ENCODE results near the gene RNF175.

Gene RNF175

DNA sequence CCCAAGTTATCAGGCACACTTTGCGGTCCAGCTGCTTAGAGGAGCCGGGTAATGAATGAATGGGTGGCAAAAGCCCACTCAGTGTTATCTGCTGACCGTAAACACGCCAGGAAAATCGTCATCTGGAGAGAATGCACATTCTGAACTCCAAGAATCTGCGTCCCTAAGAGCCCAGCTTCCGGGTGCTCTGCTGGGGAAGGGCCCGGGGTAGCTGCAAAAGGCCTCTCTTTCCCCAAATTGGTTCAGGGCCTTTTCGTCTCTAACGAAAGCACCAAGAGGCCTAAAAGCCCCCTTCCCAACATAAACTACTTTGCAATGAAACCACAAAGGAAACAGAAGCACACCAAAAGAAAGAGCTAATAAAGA is 30.7 kb upstream of the RNF175 start:
- Mint-ChIP-seq H3K9me3 (no peaks in the 10 kb centered on the region), H3K27ac (no peak overlapping the region), H3K4me1 (ENCODE audit: low read depth in 2 of 2) (peaks cover 7 to 23% of the 10 kb centered on the region in 2 donors), H3K4me3 (peak overlapping the region in 1 of 2 donors; percentile 33), H3K36me3 (ENCODE audit: insufficient read depth) (no peaks in the 10 kb centered on the region), H3K27me3 (peaks cover 88 to 99% of the 10 kb centered on the region in 2 donors)
- DNase-seq (no peak), ATAC-seq (replicated peaks) (no peak)

DNA sequence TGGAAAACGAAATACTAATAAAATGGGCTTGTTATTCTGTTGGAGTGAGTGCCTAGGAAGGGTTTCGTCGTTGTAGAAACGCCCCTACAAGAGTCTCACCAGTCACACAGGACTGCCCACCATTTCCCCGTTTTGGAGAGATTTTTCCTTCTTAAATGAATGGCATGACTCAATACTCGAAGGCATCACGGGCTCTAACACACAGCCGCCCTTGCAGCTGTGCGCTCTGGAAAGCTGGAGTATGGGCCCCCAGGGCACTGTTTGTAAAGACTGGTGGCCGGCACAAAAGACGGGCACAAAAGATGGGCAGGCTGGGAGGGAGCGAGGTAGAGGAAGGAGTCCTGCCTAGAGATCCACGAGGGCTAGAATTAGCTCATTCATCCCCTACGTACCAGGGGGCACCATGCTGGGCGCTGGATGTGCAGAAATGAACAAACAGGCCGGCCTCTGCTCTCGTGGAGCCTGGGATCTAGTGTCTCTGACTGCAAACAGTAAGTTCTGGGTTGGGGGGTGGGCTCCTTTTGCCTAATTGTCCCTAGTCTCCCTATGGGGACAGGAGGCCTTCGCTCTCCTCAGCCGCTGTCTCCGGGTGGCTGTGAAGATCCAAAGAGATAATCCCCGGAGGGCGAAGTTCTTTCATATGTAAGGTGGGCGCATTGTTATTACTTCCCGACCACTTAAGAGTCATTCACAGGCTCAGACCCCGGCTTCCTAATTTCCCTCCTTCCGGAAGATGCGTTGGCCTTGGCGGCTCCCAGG is 30.1 kb upstream of the RNF175 start:
- H3K36me3 Mint-ChIP-seq (ENCODE audit: insufficient read depth): no peaks in the 10 kb centered on the region
- H3K4me3 Mint-ChIP-seq: peak overlapping the region in 1 of 2 donors; percentile 33
- ATAC-seq (replicated peaks) (no peak), DNase-seq (no peak)
- H3K27me3 Mint-ChIP-seq: peaks cover 82 to 96% of the 10 kb centered on the region in 2 donors
- no peaks in the 10 kb centered on the region for H3K9me3 Mint-ChIP-seq
- no peak overlapping the region for H3K27ac Mint-ChIP-seq
- peaks cover 7 to 23% of the 10 kb centered on the region in 2 donors for H3K4me1 Mint-ChIP-seq (ENCODE audit: low read depth in 2 of 2)

GRCh38 chr4:153788413-153789276 is 28.8 kb upstream of the RNF175 start, which contains the start of gene SFRP2:
SFRP2 (minus strand) TSS chr4:153789083; CDS start chr4:153788835, 248 bp downstream.
- no peak within 1 kb of the TSS for H3K27ac Mint-ChIP-seq
- H3K27me3 Mint-ChIP-seq: peaks cover 80 to 97% of the 10 kb centered on the region in 2 donors
- H3K4me1 Mint-ChIP-seq (ENCODE audit: low read depth in 2 of 2): peaks cover 7 to 23% of the 10 kb centered on the region in 2 donors

DNA sequence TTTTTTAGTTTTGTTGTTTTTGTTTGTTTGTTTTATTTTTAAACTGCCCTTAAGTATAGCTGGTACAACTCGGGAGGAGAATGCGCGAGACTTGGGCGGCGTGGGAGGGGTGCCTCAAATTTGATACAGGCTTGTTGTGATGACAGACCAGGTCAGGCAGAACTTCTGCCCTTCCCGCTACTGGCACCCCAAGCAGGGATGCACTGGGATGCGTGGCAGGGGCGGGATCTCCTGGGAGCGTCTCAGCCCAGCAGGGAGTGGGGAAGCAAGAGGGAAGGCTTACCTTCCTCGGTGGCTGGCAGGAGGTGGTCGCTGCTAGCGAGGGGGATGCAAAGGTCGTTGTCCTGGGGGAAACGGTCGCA is 28.2 kb upstream of the RNF175 start:
- Mint-ChIP-seq H3K9me3 (no peaks in the 10 kb centered on the region), H3K4me3 (peak overlapping the region; percentile 18 to 69), H3K4me1 (ENCODE audit: low read depth in 2 of 2) (peaks cover 7 to 23% of the 10 kb centered on the region in 2 donors), H3K27me3 (peaks cover 80 to 97% of the 10 kb centered on the region in 2 donors), H3K36me3 (ENCODE audit: insufficient read depth) (no peaks in the 10 kb centered on the region), H3K27ac (no peak overlapping the region)
- no peak for DNase-seq
- no peak for ATAC-seq (replicated peaks)

More at GRCh38 chr4:153788413-153789276, 28.8 kb upstream of the RNF175 start, which contains the start of gene SFRP2:
- DNase-seq (no peak), ATAC-seq (replicated peaks) (no peak)
- Mint-ChIP-seq H3K4me3 (peak within 1 kb of the TSS; percentile 18 to 69), H3K9me3 (no peaks in the 10 kb centered on the region), H3K36me3 (ENCODE audit: insufficient read depth) (no peaks in the 10 kb centered on the region)

DNA sequence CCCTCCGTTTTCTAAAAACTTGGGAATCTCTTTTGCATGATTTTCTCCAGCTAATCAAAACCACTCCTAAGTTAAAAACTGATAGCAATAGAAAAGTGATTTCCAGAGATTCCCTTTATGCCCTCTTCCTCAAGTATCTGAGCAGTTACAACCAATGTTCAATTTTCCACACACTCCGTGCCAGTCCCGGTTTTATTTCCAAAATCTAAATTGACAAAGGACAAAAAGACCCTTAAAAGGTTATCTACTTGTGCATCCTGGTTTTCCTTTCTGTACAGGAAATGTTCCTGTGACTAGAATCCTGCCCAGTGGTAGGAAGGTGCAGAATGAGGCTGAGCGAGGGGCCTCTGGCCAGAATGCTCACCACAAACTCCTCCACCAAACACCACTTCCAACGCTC is 27.8 kb upstream of the RNF175 start:
- Mint-ChIP-seq H3K27ac (no peak overlapping the region), H3K27me3 (peaks cover 77 to 97% of the 10 kb centered on the region in 2 donors), H3K4me3 (peak overlapping the region in 1 of 2 donors; percentile 69), H3K36me3 (ENCODE audit: insufficient read depth) (no peaks in the 10 kb centered on the region), H3K9me3 (no peaks in the 10 kb centered on the region), H3K4me1 (ENCODE audit: low read depth in 2 of 2) (peaks cover 7 to 22% of the 10 kb centered on the region in 2 donors)
- ATAC-seq (replicated peaks) (no peak), DNase-seq (no peak)

- Mint-ChIP-seq H3K27me3 (peaks cover 74 to 97% of the 10 kb centered on the region in 2 donors), H3K36me3 (ENCODE audit: insufficient read depth) (no peaks in the 10 kb centered on the region), H3K4me3 (no peak overlapping the region), H3K9me3 (no peaks in the 10 kb centered on the region), H3K27ac (no peak overlapping the region), H3K4me1 (ENCODE audit: low read depth in 2 of 2) (peaks cover 7 to 19% of the 10 kb centered on the region in 2 donors)
- DNase-seq (no peak), ATAC-seq (replicated peaks) (no peak)
These were observed 27.3 kb upstream of the RNF175 start for GRCh38 chr4:153787061-153787560.

DNA sequence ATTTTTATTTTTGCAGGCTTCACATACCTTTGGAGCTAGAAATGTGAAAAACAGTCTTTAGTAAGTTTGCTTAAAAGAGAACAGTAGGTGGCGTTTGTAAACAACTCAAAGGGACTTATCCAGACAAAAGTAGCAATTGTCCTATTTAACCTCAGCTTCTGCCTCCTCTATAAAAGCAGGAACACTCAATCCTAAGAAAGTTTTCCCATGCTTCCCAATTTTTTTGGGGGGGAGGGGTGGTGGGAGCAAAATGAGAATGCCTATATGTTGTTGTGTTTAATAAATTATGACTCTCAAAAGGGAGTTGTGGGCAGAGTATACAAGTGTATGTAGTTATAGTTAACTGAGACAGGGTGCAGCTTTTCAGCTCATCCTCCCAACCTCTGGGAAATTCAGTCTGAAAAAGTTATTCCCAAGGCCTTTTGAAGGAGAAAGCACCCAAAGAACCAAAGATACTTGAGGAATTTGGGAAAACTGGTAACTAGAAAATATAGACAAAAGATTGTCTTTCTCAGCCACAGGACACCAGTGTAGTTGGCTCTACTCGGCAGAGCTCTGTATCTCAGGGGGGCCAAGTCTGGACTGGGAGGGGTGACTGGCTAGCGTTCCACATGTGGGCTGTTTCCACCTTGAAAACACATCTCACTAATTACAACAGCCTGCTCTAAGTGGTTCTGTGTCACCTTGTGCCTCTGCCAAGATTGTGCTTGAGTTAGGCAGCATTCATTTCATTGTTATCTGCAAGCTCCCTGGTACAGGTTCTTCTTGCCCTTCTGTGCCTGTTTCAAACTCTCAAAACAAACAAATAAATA is 26.3 kb upstream of the RNF175 start:
- H3K27ac Mint-ChIP-seq: no peak overlapping the region
- H3K4me3 Mint-ChIP-seq: no peak overlapping the region
- no peak for ATAC-seq (replicated peaks)
- no peaks in the 10 kb centered on the region for H3K36me3 Mint-ChIP-seq (ENCODE audit: insufficient read depth)
- no peaks in the 10 kb centered on the region for H3K9me3 Mint-ChIP-seq
- DNase-seq: no peak
- peaks cover under 1 to 11% of the 10 kb centered on the region in 2 donors for H3K4me1 Mint-ChIP-seq (ENCODE audit: low read depth in 2 of 2)
- peaks cover 74 to 97% of the 10 kb centered on the region in 2 donors for H3K27me3 Mint-ChIP-seq

- H3K36me3 Mint-ChIP-seq (ENCODE audit: insufficient read depth): no peaks in the 10 kb centered on the region
These were observed 24.4 kb upstream of the RNF175 start for GRCh38 chr4:153784166-153784699.

DNA sequence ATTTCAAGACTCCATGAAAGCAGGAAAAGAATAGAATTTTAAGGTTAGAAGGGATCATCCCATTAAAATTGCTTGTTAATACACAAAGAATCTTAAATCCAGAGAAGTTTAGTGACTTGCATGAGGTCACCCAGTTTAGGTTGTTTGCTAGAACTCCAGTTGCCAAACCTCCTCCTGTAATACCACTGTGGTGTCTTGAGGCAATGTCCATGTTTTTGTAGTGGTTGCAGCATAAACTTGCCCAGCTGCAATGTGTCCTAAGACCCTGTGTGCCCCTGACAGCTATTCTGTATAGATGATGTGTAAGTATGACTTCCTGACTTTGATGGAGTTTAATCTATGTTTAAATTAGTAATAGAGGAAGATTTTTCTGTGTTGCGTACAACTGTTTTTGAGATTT is 22.8 kb upstream of the RNF175 start:
- H3K4me3 Mint-ChIP-seq: no peak overlapping the region
- DNase-seq: no peak
- no peak overlapping the region for H3K27ac Mint-ChIP-seq
- H3K4me1 Mint-ChIP-seq (ENCODE audit: low read depth in 2 of 2): no peaks in the 10 kb centered on the region
- H3K27me3 Mint-ChIP-seq: peaks cover 70 to 90% of the 10 kb centered on the region in 2 donors
- no peak for ATAC-seq (replicated peaks)
- H3K36me3 Mint-ChIP-seq (ENCODE audit: insufficient read depth): no peaks in the 10 kb centered on the region
- H3K9me3 Mint-ChIP-seq: no peaks in the 10 kb centered on the region

More at GRCh38 chr4:153784166-153784699, 24.4 kb upstream of the RNF175 start:
- Mint-ChIP-seq H3K27ac (no peak overlapping the region), H3K27me3 (peaks cover 71 to 94% of the 10 kb centered on the region in 2 donors), H3K4me3 (no peak overlapping the region), H3K9me3 (no peaks in the 10 kb centered on the region), H3K4me1 (ENCODE audit: low read depth in 2 of 2) (peaks cover 0 to 10% of the 10 kb centered on the region in 2 donors)
- DNase-seq: no peak
- no peak for ATAC-seq (replicated peaks)

DNA sequence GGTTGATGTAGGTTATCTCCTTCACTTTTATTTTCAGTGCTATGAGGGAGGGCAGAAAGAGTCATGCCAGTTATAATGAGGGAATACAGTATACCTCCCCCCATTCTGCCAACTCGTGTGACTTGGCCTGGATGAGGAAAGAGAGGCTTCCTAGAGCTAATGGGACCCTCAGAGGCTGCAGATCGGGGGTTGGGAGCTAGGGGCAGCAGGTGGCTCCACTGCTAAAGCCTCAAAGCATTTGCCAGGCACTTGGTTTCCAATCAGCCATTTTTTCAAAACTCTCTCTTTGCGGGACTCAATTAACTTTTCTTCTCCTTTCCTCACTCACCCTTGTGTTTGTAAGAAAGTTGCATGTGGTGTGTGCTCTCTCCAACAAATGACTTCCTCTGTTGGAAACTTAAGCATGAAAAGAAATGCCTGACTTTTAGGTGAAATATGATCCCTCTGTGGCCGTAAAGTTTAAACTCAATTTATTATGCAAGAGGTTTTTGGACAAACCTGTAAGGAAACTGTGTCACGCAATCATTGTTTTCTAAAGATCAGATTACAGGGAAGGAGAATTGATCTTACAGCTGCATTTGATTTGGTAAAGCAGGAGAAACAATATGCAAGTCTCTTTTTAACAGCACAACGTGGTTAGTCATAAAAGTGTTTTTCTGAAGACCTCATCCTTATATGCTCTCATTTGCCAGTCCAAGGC is 22.0 kb upstream of the RNF175 start:
- Mint-ChIP-seq H3K4me3 (no peak overlapping the region), H3K9me3 (no peaks in the 10 kb centered on the region), H3K4me1 (ENCODE audit: low read depth in 2 of 2) (no peaks in the 10 kb centered on the region), H3K36me3 (ENCODE audit: insufficient read depth) (no peaks in the 10 kb centered on the region), H3K27me3 (peaks cover 65 to 89% of the 10 kb centered on the region in 2 donors), H3K27ac (no peak overlapping the region)
- no peak for ATAC-seq (replicated peaks)
- no peak for DNase-seq

- peaks cover 65 to 89% of the 10 kb centered on the region in 2 donors for H3K27me3 Mint-ChIP-seq
- H3K36me3 Mint-ChIP-seq (ENCODE audit: insufficient read depth): no peaks in the 10 kb centered on the region
- DNase-seq: no peak
These were observed 21.5 kb upstream of the RNF175 start for GRCh38 chr4:153781280-153781679.

GRCh38 chr4:153780876-153781275 is 21.1 kb upstream of the RNF175 start:
- Mint-ChIP-seq H3K36me3 (ENCODE audit: insufficient read depth) (no peaks in the 10 kb centered on the region), H3K27ac (no peak overlapping the region), H3K4me1 (ENCODE audit: low read depth in 2 of 2) (no peaks in the 10 kb centered on the region), H3K9me3 (no peaks in the 10 kb centered on the region), H3K27me3 (peaks cover 66 to 89% of the 10 kb centered on the region in 2 donors), H3K4me3 (no peak overlapping the region)
- ATAC-seq (replicated peaks) (no peak), DNase-seq (no peak)

More at GRCh38 chr4:153781280-153781679, 21.5 kb upstream of the RNF175 start:
- H3K9me3 Mint-ChIP-seq: no peaks in the 10 kb centered on the region
- no peak overlapping the region for H3K27ac Mint-ChIP-seq
- ATAC-seq (replicated peaks): no peak
- no peaks in the 10 kb centered on the region for H3K4me1 Mint-ChIP-seq (ENCODE audit: low read depth in 2 of 2)
- H3K4me3 Mint-ChIP-seq: no peak overlapping the region

Data from effector memory CD8-positive, alpha-beta T cell (primary cell).